BE2C (cell line): ENCODE measurements around the gene TBC1D5.

Experiments used
- DNase-seq: peaks from one replicate; pipeline ENCODE4 v3.0.0-alpha.2; 2020
- H3K27me3 ChIP-seq: fragments of 250-450 bp; sonication (Bioruptor Pico); 2 replicates; pipeline ENCODE4 v1.5.1; 2020; ENCODE audit warnings: mild to moderate bottlenecking
- H3K36me3 ChIP-seq: fragments of 250-450 bp; sonication (Bioruptor Pico); 2 replicates; pipeline ENCODE4 v1.5.1; 2020; ENCODE audit warnings: mild to moderate bottlenecking
- H3K4me1 ChIP-seq: fragments of 250-450 bp; sonication (Bioruptor Pico); 2 replicates; pipeline ENCODE4 v1.5.1; 2020
- H3K4me3 ChIP-seq: 2 replicates; pipeline ENCODE4 v1.5.1; 2011; ENCODE audit warnings: low read depth, low read length
- H3K9me3 ChIP-seq: fragments of 250-450 bp; sonication (Bioruptor Pico); 2 replicates; pipeline ENCODE4 v1.5.1; 2020
- TF ChIP-seq, protein P1 (sequence below): IDR thresholded peaks from 2 replicates; pipeline ENCODE4 v1.5.1; 2012; ENCODE audit warnings: mild to moderate bottlenecking, low read depth, low read length

The TBC1D5 gene

DNA sequence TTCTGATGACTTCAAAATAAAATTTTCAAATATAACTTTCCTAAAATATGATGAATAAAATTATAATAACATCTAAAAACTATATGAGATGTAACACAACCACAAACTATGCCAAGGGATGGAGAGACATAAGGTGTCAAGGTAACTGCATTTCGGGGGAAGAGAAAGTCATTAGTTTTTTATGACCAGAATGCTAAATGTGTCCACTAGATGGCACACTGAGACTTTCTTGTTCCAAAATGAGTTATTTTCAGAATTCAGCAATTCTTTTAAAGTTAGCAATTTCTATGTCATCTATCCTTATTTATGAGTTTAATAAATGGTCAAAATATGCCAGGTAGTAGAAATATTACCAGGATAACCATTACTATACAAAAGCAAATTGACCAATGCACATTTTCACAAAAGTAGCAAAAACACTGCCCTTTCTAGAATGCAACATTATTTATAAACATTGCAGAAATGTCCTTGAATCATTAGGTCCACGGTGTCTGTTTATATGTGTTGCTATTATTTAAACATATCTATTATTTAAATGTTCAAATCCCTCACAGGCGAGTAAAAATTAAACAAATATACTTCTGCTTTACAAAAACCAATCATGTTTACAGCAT, 483.5 kb downstream of the TBC1D5 start:
- no peaks in the 10 kb centered on the region for H3K27me3 ChIP-seq
- no peak for DNase-seq

DNA sequence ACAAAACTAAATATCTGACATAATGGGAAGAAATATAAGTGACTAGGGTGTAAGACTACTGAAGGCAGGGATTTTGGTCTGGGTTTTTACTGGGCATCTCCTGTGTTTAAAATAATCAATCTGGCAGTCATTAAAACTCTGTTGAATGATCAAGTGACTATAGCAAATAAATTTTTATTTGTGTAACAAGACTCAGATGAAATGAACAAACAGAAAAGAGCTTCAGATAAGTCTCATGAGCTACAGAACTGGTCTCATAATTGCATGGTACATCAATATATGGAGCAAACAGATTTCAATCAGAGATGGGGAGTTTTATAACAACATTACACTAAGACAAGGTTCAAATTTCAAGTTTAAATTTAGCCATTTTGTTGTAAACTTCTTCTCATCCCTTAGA, 485.2 kb downstream of the TBC1D5 start:
- Histone ChIP-seq H3K9me3 (no peaks in the 10 kb centered on the region), H3K4me3 (no peak overlapping the region), H3K4me1 (no peaks in the 10 kb centered on the region), H3K27me3 (no peaks in the 10 kb centered on the region), H3K36me3 (no peaks in the 10 kb centered on the region)
- TF ChIP-seq, protein P1, sequence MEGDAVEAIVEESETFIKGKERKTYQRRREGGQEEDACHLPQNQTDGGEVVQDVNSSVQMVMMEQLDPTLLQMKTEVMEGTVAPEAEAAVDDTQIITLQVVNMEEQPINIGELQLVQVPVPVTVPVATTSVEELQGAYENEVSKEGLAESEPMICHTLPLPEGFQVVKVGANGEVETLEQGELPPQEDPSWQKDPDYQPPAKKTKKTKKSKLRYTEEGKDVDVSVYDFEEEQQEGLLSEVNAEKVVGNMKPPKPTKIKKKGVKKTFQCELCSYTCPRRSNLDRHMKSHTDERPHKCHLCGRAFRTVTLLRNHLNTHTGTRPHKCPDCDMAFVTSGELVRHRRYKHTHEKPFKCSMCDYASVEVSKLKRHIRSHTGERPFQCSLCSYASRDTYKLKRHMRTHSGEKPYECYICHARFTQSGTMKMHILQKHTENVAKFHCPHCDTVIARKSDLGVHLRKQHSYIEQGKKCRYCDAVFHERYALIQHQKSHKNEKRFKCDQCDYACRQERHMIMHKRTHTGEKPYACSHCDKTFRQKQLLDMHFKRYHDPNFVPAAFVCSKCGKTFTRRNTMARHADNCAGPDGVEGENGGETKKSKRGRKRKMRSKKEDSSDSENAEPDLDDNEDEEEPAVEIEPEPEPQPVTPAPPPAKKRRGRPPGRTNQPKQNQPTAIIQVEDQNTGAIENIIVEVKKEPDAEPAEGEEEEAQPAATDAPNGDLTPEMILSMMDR = no peak
- no peak for DNase-seq

More for the DNA sequence above, 483.5 kb downstream of the TBC1D5 start:
- no peaks in the 10 kb centered on the region for H3K36me3 ChIP-seq
- H3K4me1 ChIP-seq = no peaks in the 10 kb centered on the region
- TF ChIP-seq, protein P1 = peak; percentile 55
- H3K4me3 ChIP-seq = no peak overlapping the region
- H3K9me3 ChIP-seq = no peaks in the 10 kb centered on the region

DNA sequence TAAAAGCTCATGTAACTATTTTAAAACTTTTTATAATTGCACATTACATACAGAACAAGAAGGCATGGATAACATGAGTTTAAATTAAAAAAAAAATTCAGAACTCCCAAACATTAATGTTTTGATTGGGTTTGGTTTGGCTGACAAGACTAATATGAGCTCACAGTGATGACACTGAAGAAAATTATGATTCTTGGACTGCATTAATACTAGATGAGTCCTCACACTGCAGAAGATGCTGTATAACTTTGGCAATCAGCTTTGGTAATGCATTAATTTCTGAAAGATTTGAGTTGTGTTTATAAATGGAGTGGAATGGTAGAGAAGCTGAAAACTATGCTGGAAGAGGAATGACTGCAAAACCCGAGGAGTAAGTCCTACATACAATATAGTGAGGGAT, 498.8 kb downstream of the TBC1D5 start:
- DNase-seq = no peak
- Histone ChIP-seq H3K9me3 (no peaks in the 10 kb centered on the region), H3K4me1 (no peaks in the 10 kb centered on the region), H3K36me3 (no peaks in the 10 kb centered on the region), H3K4me3 (no peak overlapping the region), H3K27me3 (no peaks in the 10 kb centered on the region)
- TF ChIP-seq, protein P1 = no peak

DNA sequence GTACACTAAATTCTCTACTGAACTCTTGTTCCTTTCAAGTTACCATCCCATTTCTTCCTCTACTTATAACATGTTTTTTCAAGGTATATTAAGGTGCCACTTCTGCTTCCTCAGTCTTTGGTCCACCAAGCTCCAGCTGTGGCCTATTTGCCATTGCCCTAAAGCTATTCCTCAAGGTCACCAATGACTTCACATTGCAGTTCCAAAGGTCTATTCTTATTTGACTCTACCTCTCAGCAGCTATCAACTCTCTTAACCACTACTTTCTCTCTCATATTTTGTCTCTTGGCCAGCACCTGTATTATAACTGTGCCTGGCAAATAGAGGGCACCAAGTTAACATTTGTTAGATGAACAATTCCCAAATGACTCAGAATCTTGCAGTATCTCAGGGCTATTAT, 503.0 kb downstream of the TBC1D5 start:
- TF ChIP-seq, protein P1 = no peak
- no peaks in the 10 kb centered on the region for H3K4me1 ChIP-seq
- no peak overlapping the region for H3K4me3 ChIP-seq
- H3K36me3 ChIP-seq = no peaks in the 10 kb centered on the region
- no peak for DNase-seq
- no peaks in the 10 kb centered on the region for H3K27me3 ChIP-seq
- no peaks in the 10 kb centered on the region for H3K9me3 ChIP-seq

DNA sequence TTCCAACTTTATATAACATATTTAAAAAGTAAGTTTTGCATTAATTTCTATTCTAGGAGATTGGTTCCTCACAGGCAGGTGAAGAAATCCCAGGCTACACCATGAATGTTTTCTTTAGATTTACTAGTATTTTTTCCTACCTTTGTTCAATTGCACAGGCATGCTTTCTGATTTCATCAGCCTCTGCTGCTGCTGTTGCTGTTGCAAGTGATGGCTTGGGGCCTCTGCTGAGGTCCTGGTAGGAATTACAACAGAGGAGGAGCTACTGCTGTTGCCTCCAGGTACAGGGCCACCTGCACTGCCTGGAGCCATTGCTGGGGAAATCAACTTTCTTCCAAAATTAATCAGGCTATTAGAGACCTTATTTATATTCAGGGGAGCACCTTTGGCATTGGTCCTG, 504.4 kb downstream of the TBC1D5 start:
- Histone ChIP-seq H3K9me3 (no peaks in the 10 kb centered on the region), H3K36me3 (no peaks in the 10 kb centered on the region), H3K27me3 (no peaks in the 10 kb centered on the region), H3K4me3 (no peak overlapping the region), H3K4me1 (no peaks in the 10 kb centered on the region)
- DNase-seq = no peak
- TF ChIP-seq, protein P1 = no peak

DNA sequence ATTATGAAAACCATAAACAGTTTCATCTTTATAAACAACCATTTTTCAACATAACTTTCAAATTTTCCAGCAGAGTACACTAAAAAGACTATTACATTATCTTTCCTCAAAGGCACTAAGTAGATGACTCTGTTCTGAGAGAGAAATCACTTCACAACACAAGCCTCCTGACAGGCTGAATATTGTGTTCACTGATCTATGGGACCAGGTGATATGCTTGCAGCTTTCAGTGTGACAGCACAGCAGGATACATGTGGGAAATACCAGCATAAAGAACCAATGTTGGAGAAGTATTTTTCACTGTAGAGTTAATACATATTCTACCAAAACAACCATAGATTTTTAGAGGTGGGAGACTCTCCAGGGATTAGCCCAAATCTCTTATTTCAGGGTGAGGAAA, 507.1 kb downstream of the TBC1D5 start:
- H3K9me3 ChIP-seq = no peaks in the 10 kb centered on the region
- TF ChIP-seq, protein P1 = no peak
- no peak overlapping the region for H3K4me3 ChIP-seq
- no peak for DNase-seq
- no peaks in the 10 kb centered on the region for H3K4me1 ChIP-seq
- no peaks in the 10 kb centered on the region for H3K27me3 ChIP-seq
- no peaks in the 10 kb centered on the region for H3K36me3 ChIP-seq
